NK-92 (cell line): ENCODE measurements around the gene FZD7.

Experiments
- DNase-seq: peaks from one replicate; lab custom pipeline; 2025; ENCODE audit not compliant: unreplicated experiment; lab: John Stamatoyannopoulos, UW

The FZD7 gene

GRCh38 chr2:202033317-202034248 is at the start of gene FZD7:
Gene FZD7 (plus strand): TSS chr2:202033855. CDS start chr2:202034648, 793 bp downstream.
- no peak for DNase-seq

DNA sequence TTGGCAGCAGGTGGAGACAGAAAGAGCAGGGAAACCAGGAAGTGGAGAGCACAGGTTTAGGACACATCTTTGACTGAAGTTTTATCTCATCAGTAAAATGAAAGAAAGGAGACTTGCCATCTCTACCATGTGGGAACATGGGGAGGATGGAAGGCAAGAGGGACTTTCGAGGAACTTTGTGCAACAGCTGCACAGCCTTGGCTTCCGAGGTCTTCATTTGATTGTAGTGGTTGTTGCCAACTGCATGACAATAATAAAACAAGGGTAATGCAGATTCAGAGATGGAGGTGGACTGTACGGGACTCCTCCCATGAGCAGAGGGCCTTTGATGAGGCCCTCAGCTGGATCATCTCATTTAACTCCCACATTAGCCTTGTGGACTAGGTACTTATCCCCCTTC is 49.3 kb upstream of the FZD7 start:
- DNase-seq: no peak

DNA sequence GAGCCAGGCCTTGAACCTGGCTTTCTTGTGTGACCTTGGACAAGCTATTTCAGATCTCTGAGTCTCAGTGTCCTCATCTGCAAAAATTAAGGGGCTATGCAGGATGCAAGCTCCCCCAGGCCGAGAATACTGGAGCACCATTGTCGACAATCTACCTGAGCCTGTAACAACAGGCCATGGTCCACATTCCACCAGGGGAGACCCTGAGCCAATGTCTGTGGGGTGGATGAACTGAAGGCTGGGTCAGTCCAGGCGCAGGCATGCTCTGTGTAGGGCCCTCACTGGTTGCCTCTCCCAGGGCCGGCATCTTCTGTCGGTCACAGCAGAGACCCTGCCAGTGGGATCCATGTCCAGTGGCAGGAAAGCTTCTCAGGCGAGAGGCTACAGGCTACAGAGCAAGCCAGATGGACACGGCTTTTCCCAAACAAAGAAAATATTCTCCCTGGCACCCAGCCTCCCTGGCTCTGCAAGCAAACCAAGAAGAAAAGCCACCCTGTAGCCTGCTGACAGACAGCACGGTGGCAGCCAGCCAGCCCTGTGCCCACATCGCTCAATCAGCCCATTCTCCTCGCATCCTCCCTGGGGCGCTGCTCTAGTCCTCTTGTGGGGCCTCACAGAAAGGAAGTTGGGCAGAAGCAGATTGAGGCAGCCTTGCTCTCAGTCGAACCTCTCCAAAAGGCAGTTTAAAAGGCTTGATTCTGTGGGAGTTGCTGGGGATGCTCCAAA is 48.7 kb upstream of the FZD7 start:
- DNase-seq: no peak

DNA sequence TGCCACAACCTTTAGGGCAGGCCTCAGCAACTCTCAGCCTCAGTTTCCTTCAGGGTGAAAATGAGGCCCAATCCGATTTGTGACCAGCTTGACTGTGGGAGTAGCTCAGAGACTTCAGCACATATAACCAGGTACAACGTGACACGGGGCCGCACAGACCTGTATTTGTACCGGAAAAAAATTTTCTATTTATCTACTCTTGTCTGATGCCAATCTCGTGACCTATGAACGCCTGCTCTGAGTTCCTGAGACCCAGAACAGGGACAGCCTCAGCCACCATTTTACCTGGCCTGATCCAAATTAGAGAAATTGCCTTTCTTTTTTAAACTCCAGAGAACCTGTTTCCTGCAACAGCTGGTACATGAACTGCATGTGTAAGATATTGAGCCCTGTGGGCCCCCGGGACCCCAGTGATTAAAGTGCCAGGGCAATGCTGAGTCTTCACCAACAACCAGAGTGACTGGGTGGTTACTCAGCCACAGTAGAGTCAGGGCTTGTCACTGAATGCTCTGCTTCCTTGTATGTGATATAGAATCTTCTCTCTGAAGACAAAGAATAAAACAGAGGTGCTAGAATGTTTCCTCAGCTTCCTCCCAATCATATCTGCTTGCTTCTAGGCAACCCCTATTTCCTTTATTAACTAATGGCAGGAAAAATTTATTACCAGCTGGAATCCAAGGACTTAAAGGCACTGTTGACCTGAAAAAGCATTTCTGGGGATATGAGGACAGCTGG is 47.8 kb upstream of the FZD7 start:
- no peak for DNase-seq

DNA sequence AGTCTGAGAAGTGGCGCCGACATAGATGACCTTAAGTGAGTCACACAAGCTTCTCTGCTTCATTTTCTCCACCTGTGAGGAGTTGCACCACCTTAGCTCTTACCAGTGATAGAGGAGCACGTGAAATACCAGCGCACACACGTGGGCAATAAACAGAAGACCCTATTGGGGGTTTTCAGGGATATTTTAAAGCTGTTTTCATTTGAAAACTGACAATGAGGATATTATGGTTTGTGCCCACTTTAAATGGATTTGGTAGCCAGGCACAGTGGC is 47.3 kb upstream of the FZD7 start:
- DNase-seq: no peak

GRCh38 chr2:201987426-201987825 is 46.2 kb upstream of the FZD7 start:
- DNase-seq: no peak

- no peak for DNase-seq
Observed at GRCh38 chr2:201990069-201990468, 43.6 kb upstream of the FZD7 start.

GRCh38 chr2:201992960-201993359 is 40.7 kb upstream of the FZD7 start:
- DNase-seq: no peak

DNA sequence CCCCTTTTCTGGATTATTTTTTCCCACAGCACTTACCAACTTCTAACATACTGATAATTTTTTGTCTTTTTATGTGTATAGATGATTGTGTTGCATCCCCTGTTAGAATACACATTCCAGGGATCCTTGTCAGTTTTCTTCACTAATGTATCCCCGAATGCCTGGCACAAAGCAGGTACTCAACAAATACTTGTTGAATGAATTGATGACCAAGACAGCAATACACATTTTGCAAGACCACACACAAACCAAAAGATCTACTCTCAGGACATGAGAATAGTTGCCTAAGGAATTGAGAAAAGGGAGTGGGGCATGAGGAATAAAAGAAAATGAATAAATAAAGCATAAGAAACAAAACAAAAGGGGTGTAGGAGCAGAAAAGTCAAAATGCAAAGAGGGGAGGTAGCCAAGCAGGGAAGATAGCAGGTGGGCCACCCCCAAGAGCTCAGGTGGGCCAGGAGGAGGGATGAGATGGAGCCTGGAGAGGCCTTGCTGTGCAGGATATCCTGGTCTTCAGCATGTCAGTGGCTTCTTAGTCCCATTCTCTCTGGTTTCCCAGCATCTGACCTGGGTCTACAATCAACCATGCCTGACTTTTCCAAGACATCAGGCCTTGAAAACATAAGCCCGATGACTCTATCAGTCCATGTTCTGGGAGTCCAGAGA is 38.5 kb upstream of the FZD7 start:
- DNase-seq: no peak

DNA sequence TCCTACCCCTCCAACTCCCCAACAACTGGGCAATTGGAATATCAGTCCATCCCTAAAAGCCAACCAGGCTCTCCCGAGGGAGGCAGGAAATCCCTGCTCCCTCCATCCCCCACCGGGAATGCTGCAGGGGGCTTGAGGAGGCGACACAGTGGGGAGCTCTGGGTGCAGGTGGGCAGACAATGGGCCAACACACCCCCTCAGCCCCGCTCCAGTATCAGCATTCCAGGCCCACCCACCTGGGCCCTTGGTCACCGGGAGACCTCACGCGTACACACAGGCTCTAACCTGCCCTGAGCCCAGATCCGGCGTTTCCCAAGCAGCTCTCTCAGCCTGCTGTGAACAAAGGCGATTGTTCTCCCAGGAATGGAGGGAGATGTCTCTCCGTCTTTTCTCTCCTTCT is 37.6 kb upstream of the FZD7 start:
- no peak for DNase-seq

- no peak for DNase-seq
Observed at GRCh38 chr2:201996679-201997314, 36.9 kb upstream of the FZD7 start.

DNA sequence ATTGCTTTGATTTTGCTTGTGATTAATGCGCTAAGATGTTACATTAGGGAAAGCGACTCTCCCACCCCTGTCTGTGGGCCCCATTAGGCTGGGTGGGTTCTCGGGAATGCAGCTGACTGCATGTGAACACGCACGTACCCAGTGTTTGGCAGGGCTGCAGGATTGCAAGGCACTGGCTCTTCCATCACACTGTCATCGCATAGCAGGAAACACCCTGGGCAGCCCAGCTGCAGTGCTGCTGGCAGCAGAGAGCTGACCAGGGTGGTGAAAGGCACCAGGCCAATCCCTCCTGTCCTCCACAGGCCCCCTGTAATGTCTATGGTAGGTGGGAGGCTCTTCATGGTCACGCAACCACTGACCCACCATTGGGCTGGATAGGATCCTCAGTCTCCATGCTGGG is 34.4 kb upstream of the FZD7 start:
- no peak for DNase-seq

DNA sequence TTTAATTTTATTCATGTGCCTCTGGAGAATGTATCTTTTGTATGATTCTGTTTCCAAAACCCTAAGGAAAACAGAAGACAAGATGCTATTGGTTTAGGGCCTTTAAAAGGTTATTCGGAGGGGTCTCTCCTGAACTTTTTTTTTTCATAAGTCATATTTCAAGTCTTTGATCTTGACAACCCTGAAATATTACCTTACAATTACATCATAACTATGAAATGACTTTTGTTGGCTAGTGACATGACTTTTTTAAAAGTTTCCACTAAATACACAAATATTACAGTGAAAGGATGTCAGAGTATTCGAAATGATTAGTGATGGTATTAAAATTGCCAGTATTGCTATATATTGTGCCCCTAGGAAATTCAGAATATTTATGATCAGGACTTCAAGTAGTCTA is 31.8 kb upstream of the FZD7 start:
- DNase-seq: no peak

DNA sequence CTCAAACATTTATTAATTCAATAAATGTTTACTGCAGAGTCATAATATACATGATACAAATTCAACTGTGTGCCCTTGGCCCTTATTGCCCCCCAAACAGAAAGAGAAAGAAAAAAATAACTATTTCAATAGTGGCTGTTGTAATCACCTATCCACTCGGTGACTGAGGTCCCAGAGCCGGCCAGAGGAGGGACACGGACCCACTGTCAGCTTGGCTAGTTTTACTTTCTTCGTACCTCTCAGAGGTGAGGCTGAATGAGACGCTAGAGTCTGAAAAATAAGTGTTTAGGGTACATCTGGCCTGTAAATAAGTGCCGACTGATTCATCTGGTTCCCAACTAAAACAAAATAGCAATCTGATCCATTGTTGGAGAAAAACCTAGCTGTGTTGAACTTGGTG is 31.3 kb upstream of the FZD7 start:
- DNase-seq: no peak

- DNase-seq: no peak
Observed at GRCh38 chr2:202005272-202005887, 28.3 kb upstream of the FZD7 start.

- no peak for DNase-seq
Observed at GRCh38 chr2:202006301-202006700, 27.4 kb upstream of the FZD7 start.

- DNase-seq: no peak
Observed at GRCh38 chr2:202007015-202007982, 26.4 kb upstream of the FZD7 start.

DNA sequence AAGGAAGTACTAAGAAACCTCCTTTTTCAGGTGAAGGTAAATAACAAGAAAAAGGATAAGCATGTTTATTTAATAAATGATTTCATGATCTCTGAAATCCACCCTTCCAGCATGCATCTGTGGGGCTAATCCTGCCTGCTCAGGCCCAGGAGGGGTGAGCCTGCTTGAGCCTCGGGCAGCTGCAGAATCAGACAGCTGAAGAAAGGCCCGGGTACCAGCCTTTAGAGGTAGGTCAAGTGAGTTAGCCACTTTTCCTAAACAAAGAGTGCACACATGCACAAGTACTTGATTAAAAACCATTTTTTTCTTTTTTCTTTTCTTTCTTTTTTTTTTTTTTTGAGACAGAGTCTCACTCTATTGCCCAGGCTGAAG is 25.7 kb upstream of the FZD7 start:
- no peak for DNase-seq

GRCh38 chr2:202009019-202009481 is 24.6 kb upstream of the FZD7 start:
- DNase-seq: no peak
